Activated effector memory CD4-positive, alpha-beta T cell treated with anti-CD3 and anti-CD28 coated beads, Interleukin-2, amount 50 U/mL, for 16 hours (primary cell): ENCODE data around the gene MLX.
A peak's percentile ranks its signal among the peaks of the same experiment; 100 is the strongest.

ENCODE experiments used
- DNase-seq: peaks from one replicate; pipeline ENCODE4 v3.0.0-alpha.2; 2020

Gene MLX, protein sequence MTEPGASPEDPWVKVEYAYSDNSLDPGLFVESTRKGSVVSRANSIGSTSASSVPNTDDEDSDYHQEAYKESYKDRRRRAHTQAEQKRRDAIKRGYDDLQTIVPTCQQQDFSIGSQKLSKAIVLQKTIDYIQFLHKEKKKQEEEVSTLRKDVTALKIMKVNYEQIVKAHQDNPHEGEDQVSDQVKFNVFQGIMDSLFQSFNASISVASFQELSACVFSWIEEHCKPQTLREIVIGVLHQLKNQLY

DNA sequence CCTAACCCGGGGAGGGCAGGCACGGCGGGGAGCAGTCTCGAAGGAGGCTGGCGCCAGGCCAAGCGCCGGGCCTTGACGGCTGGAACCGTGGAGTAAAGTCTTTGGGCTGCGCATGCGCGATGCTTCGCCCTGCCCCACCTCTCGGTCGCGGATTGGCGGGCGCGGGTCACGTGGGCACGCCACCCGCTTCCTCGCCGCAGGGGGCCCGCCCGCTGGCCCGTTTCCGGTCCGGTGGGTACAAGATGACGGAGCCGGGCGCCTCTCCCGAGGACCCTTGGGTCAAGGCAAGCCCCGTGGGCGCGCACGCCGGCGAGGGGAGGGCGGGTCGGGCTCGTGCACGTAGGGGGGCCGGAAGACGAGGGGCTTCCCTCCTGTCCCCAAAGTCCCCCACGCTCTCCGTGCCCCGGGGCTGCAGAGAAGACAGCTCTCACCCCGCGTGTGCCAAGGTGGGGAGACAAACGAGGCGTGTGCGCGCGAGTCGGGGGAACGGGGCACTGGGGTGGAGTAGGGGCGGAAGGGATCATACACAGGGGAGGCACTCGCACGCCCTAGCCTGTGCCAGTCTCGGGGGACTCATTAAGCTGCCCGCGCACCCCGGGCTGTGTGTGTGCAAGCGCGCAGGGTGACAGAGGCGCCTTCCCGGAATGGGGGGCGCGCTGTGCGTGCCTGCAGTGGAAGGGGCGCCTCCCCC is at the start of gene MLX:
Gene MLX, plus strand, starts transcription at position 218 of the 691 bp plus-strand sequence. Its CDS starts 25 bp downstream, at position 243.
- peak; percentile 97 for DNase-seq

GRCh38 chr17:42517516-42517915 is 49.4 kb upstream of the MLX start:
- DNase-seq: peak; percentile 93

DNA sequence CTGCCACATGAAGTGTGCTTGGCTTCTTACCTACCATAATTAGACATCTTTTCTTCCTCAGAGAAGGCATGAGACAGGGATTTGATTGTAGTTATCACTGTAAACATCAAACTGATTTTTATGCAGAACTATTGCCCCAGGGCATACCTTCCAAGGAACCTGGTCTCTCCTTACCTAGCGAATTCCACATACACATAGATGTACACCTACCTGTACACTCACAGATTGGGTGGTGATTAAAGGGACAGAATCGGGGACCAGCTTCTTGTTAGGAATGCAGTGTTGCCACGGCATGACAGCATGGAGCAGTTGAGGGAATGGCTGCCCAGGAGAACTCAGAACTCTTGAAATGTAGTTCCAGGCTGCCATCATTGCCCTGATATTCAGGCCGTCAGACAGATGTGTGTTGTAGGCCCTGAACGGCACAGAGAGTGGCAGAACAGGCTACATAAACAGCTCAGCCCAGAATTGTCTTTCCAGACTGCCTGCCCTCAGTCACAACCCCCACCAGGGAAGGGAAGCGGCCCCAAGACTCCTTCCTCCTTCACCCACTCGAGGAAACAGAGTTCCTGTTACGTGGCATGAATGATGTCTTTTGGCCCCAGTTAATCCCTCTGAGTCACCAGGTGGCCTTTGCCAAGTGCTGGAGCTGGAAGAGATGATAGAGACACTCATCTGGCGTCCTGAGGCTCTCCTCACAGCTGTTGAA is 48.7 kb upstream of the MLX start:
- DNase-seq: no peak

- DNase-seq: no peak
These were observed 48.0 kb upstream of the MLX start for GRCh38 chr17:42518755-42519545.

GRCh38 chr17:42519546-42520491 is 47.1 kb upstream of the MLX start:
- no peak for DNase-seq

DNA sequence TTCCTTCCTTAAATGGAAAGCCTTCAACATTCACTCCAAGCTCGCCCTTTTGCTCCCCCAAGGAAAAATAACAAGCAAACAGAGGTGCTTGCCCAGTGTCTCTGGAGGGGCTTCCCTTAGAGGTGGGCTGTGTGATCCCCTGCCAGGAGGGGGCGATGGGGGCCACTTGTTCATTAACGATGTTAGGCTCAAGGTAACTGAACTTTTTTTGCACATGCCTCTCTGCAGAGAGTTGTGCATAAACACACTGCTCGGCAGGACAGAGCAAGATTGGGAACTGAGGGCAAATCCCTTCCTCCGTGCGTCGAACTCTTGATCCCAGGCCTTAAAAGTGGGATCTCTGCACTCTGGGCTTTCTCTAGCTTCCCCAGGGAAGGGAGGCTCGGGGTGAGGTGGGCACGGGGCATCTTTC is 46.4 kb upstream of the MLX start:
- no peak for DNase-seq

DNA sequence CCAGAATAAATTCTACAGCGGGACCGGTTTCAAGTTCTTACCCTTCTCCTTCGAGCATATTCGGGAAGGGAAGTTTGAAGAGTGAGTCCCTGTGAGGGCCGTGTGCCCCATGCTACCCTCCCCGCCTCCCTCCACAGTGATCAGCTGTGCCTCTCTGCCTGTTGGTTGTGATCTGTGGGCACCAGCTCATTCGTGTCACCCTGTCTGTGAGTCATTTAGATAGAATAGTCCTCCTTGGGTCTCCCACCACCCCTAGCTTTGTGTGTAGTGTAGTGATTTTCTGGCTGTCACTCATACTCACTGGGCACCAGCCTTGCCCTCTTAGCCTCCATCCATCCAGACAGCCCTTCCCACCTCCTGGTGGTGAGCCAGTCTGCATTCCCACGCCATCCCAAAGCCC is 45.9 kb upstream of the MLX start:
- no peak for DNase-seq

DNA sequence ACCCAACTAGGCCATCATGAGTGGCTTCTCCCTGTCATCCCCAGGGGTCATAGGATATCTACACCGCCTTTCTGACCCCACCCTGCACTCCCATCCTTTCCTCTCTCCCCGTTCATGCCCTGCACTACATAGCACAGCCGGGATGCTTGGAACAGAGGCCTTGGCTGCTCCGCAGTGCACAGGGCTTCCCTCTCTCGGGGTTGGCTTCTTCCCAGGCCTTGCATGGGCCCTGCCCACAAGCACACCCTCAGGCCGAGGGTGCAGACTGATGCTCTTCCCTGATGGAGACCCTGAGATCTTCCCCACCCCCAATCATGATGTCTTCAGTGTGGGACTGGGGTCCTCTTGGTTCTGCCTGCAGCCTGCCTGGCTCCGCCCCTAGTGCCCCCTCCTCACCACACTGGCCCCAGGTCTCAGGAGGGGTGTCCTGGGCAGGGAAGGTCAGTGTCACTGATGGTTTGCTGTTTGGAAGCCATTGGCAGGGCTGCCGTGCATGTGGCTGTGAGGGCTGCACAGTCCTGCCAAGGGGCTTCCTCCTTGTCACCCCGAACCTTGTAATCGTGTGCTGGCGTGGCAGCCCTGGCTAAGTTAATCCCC is 45.1 kb upstream of the MLX start:
- no peak for DNase-seq

DNA sequence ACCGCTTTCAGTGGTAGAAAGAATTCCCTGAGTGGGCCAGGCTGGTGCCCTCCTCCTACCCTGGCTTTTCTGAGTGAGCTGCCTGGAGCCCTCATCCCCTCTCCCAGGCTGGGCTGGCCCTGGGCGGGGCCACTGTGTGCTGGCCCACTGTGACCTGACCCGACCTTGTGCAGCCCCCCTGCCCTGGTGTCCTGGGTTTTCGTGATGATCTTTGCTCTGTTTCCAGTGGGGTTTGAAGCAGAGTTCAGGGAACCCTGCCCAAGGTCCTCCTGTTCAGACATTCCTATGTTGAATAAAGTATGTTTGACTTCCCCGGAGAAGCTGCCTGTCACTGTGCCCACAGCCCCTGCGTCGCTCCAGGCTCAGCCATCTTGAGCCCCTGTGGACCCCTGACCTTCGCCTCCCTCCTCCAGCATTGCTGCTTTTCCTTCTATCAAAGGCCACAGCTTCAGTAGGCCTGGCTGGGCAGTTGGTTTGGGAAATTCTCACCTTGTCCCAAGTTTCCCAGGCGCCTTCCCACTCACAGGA is 44.6 kb upstream of the MLX start:
- DNase-seq: no peak

DNA sequence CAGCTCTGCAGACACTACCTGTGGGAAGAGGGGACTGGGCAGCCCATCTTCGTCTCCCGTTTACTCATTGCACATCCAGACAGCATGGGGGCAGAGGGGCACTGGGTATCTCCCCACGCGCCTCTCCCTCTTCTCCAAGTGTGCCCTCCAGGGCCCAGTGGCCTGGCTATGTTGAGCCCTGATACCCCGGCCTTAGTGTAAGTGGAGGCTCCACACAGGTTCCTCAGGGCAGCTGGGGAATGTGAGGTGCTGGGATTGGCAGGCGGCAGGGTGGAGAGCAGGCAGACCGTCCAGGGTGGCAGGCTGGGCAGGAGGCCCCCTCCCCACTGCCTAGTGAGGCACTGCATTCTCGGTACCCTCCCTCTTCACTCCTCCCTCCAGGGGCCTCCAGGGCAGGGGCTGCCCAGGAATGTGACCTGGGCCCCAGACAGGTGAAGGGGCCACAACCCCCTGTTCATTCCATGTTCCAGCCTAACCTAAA is 44.1 kb upstream of the MLX start:
- no peak for DNase-seq

- DNase-seq: no peak
These were observed 41.7 kb upstream of the MLX start for GRCh38 chr17:42525221-42525620.

DNA sequence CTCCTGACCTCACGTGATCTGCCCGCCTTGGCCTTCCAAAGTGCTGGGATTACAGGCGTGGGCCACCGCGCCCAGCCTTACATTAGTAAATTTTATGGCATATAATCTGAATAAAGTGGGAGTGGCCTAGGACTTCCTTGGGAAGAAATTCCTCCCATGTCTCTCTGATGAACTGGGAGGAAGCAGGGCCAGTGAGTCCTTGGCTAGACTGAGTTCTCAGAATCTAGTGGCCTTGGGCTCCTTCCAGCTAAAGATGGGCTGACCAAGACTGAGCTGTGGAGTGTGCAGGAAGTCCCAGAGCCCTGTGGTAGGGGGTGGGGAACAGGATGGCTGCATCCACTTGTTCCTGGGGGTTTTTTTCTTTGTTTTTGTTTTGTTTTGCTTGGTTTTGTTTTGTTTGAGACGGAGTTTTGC is 40.9 kb upstream of the MLX start:
- DNase-seq: no peak

- no peak for DNase-seq
These were observed 39.0 kb upstream of the MLX start for GRCh38 chr17:42527932-42528331.

DNA sequence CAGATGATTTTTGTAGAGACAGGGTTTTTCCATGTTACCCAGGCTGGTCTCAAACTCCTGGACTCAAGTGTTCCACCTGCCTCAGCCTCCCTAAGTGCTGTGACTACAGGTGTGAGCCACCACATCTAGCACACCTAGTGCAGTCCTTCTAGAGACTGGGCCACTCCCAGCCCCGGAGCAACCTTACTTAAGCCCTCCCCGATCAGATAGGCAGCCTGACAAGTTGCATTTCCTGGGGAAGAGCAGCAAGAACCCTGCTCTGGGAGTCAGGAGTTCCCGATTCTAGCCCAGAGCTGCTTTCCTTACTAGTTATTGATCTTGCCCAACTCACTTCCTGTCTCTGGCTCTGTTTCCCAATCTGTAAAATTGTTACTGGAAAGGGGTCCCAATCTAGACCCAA is 37.8 kb upstream of the MLX start:
- no peak for DNase-seq

DNA sequence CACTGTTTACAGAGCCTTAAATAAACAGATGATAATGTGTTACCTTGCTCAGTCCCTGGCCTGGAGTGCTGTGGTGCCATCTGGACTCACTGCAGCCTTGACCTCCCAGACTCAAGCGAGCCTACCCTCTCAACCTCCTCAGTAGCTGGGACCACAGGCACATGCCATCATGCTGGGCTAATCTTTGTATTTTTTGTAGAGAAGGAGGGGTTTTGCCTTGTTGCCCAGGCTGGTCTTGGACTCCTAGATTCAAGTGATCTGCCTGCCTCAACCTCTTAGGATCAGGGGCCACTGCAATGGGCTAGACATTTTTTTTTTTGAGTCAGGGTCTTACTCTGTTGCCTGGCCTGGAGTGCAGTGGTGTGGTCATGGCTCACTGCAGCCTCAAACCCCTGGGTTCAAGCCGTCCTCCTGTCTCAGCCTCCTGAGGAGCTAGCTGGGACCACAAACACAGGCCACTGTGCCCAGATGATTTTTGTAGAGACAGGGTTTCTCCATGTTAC is 35.9 kb upstream of the MLX start:
- no peak for DNase-seq

- DNase-seq: peak; percentile 84
These were observed 35.2 kb upstream of the MLX start for GRCh38 chr17:42531455-42532354.

DNA sequence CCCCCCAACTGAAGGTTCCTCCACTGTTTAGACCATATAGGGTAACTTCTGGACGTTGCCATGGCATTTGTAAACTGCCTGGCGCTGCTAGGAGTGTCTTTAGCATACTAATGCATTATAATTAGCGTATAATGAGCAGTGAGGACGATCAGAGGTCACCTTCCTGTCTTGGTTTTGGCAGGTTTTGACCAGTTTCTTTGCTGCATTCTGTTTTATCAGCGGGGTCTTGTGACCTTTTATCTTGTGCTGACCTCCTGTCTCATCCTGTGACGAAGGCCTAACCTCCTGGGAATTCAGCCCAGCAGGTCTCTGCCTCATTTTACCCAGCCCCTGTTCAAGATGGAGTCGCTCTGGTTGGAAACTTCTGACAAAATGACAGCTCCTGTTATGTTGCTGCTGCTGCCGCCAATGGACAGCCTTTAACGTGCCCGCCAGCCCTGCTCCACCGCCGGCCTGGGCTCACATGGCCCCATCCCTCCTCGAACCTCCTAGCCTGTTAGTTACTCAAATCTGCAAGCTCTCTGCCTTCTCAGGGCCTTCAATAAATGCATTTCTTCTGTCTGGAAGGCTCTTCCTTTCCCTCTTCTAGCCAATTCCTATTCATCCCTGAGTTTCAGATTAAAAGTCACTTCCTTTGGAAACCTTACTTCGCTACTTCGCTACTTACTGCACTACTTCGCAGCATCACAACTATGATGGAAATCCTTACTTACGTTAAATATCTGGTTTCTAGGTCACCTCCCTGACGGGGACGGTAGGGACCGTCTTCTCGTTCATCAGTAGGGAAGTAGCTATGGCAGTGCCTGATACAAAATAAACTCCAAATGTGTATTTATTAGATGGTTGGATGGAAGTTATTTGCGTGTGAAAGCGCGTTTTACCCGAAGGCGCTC is 31.5 kb upstream of the MLX start:
- DNase-seq: no peak

GRCh38 chr17:42536048-42536371 is 30.9 kb upstream of the MLX start, which contains the start of gene NAGLU:
Gene NAGLU, plus strand, starts transcription at chr17:42536241. Its CDS starts 32 bp downstream, at chr17:42536273.
- peak; percentile 94 for DNase-seq
